WI38 (cell line): ENCODE measurements around the gene OXSR1.
"Not testable (repeated sequence)": the region's sequence is repeated elsewhere in the genome, so short reads cannot be mapped to it uniquely, and the experiment has no call there.

Experiments
- H3K4me3 ChIP-seq: 2 replicates; pipeline ENCODE4 v1.5.1; 2011; ENCODE audit warnings: low read depth, mild to moderate bottlenecking, control low read depth, low read length
- TF ChIP-seq, protein P1 (sequence below): IDR thresholded peaks from 2 replicates; pipeline ENCODE4 v1.5.1; 2012; ENCODE audit warnings: low read depth, mild to moderate bottlenecking, control low read depth, low read length

OXSR1 gene

GRCh38 chr3:38155825-38156224 lies 9.5 kb upstream of the OXSR1 start:
- TF ChIP-seq, protein P1, sequence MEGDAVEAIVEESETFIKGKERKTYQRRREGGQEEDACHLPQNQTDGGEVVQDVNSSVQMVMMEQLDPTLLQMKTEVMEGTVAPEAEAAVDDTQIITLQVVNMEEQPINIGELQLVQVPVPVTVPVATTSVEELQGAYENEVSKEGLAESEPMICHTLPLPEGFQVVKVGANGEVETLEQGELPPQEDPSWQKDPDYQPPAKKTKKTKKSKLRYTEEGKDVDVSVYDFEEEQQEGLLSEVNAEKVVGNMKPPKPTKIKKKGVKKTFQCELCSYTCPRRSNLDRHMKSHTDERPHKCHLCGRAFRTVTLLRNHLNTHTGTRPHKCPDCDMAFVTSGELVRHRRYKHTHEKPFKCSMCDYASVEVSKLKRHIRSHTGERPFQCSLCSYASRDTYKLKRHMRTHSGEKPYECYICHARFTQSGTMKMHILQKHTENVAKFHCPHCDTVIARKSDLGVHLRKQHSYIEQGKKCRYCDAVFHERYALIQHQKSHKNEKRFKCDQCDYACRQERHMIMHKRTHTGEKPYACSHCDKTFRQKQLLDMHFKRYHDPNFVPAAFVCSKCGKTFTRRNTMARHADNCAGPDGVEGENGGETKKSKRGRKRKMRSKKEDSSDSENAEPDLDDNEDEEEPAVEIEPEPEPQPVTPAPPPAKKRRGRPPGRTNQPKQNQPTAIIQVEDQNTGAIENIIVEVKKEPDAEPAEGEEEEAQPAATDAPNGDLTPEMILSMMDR: no peak
- no peak overlapping the region for H3K4me3 ChIP-seq

DNA sequence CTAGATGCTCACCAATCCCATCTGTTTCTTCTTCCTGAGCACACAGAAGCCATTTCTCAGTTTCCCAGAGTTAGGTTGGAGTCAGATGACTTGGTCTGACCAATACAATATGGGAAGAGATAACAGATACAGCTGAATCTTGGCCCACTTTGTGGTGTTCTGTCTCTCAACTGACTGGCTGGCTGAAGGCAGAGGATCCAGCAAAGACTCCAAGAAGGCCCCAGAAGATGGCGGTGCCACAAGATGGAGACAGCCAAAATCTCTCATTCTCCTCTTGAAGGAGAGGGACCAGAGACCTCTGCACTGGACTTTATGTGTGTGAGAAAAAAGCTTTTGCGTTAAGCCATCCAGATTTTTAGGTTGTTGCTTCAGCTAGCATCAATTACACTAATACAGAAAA lies 8.2 kb upstream of the OXSR1 start:
- TF ChIP-seq, protein P1: no peak
- H3K4me3 ChIP-seq: no peak overlapping the region

DNA sequence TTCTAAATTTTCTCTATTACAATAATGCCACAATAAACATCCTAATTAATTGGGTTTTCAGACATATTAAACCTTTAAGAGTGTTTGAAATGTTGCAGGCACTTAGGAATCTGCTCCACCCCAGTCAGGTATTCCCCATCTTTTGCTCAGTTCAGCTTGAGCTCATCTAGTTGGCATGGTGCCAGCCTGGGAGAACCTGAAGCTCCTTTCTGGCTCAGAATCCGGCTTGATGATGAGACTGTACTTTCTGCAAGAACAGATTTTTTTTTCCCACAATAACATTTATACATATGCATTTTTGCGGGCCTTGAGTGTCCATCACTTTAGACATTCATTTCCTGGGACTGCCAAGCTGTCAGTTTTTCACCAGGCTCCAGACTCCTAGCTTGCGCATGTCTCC lies 7.7 kb upstream of the OXSR1 start:
- TF ChIP-seq, protein P1: no peak
- H3K4me3 ChIP-seq: no peak overlapping the region

DNA sequence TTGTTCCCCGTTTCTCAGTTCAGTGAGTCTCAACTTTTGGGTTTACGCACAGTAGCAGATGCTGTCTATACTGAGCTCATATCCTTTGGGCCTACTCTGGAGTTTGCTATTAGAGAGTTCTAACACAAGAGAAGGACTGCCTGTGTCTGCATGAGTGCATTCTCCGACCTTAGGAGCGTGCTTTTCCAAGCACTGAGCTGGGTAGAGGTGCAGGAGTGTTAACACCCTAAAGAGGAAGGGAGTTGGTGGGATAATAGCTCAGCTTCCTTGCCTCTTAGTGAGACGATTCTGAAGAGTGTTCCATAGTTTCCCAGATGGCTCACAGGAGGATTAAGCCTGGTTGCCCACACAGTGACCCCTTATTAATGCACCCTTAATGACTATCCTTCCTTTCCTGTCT lies 6.9 kb upstream of the OXSR1 start:
- no peak overlapping the region for H3K4me3 ChIP-seq

DNA sequence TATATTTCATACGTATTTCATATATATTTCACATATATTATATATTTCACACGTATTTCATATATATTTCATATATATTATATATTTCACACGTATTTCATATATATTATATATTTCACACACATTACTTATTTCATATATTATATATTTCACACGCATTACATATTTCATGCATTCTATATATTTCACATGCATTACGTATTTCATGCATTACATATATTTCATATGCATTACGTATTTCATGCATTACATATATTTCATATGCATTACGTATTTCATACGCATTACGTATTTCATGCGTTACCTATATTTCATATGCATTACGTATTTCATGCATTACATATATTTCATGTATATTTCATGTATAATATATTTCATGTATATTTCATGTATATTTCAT lies 4.6 kb upstream of the OXSR1 start:
- not testable (repeated sequence) for H3K4me3 ChIP-seq

More for the DNA sequence above, 6.9 kb upstream of the OXSR1 start:
- TF ChIP-seq, protein P1: no peak

GRCh38 chr3:38163117-38163840 lies 2.1 kb upstream of the OXSR1 start:
- H3K4me3 ChIP-seq: no peak overlapping the region
- TF ChIP-seq, protein P1: no peak

DNA sequence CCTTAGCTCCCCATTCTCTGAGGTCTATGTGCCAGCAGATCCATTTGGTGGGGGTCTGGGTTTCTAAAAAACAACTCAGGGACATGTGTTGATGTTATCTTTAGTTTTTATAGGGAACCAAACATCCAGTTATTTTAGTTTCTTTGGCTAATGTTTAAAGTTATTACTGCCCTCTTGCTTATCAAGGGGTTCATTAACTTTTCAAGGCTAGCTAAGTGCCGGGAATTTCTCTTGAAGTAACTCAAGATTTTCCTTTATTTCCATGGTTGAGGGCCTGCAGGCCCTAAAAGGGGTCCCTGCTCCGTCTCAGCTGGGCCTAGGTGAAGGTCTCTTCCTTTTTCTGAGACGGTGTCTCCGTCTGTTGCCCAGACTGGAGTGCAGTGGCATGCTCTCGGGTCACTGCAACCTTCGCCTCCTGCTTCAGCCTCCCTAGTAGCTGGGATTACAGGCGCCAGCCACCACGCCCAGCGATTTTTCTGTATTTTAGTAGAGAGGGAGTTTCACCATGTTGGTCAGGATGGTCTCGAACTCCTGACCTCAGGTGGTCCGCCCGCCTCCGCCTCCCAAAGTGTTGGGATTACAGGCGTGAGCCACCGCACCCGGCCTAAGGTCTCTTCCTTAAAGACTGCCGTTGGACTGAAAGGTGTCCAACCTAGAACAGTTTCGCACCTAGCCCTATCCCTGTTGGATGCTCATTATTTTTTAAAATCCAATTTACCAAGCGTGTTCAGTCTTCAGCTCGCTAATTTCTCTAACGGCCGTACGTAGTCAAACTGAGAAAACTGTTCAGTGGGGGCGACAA lies 1.3 kb upstream of the OXSR1 start:
- TF ChIP-seq, protein P1: no peak
- peak overlapping the region; percentile 73 for H3K4me3 ChIP-seq
